ENCODE results near the gene RAB3IL1. TPM values are rescaled to one million over a fixed set of nuclear protein-coding genes. Genes with fewer than 3 reads are reported as not detected.

The RAB3IL1 gene
- total RNA-seq, 1 experiment from 2014 or later: 0.77 TPM

DNA sequence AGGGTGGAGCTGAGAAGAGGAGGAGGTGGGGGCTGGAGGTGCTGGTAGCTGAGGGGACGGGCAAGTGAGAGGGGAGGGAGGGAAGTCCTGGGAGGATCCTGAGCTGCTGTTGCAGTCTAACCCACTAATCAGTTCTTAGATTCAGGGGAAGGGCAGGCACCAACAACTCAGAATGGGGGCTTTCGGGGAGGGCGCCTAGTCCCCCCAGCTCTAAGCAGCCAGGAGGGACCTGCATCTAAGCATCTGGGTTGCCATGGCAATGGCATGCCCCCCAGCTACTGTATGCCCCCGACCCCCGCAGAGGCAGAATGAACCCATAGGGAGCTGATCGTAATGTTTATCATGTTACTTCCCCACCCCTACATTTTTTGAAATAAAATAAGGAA is 50.4 kb downstream of the RAB3IL1 start:
- no peak for DNase-seq
- no peak overlapping the region for H3K27ac ChIP-seq
- H3K36me3 ChIP-seq: no peaks in the 10 kb centered on the region
- peaks cover 3% of the 10 kb centered on the region; the same call in 1 of the 2 replicates for H3K4me1 ChIP-seq
- H3K4me3 ChIP-seq: no peak overlapping the region
- H3K9me3 ChIP-seq (replicated peaks): no peaks in the 10 kb centered on the region
- no peaks in the 10 kb centered on the region for H3K27me3 ChIP-seq

DNA sequence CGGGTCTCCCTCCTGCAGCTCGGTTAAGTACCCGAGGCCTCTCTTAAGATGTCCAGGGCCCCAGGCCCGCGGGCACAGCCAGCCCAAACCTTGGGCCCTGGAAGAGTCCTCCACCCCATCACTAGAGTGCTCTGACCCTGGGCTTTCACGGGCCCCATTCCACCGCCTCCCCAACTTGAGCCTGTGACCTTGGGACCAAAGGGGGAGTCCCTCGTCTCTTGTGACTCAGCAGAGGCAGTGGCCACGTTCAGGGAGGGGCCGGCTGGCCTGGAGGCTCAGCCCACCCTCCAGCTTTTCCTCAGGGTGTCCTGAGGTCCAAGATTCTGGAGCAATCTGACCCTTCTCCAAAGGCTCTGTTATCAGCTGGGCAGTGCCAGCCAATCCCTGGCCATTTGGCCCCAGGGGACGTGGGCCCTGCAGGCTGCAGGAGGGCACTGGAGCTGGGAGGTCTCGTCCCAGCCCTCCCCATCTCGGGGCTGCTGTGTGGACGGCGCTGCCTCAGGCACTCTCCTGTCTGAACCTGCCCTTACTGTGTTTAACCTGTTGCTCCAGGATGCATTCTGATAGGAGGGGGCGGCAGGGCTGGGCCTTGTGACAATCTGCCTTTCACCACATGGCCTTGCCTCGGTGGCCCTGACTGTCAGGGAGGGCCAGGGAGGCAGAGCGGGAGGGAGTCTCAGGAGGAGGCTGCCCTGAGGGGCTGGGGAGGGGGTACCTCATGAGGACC is 51.0 kb downstream of the RAB3IL1 start:
- Histone ChIP-seq H3K27me3 (no peaks in the 10 kb centered on the region), H3K4me1 (peaks cover 3% of the 10 kb centered on the region; the same call in 1 of the 2 replicates), H3K9me3 (replicated peaks) (no peaks in the 10 kb centered on the region), H3K36me3 (no peaks in the 10 kb centered on the region), H3K27ac (no peak overlapping the region), H3K4me3 (no peak overlapping the region)
- DNase-seq: no peak

GRCh38 chr11:61864814-61865775 is 52.3 kb downstream of the RAB3IL1 start:
- no peaks in the 10 kb centered on the region for H3K4me1 ChIP-seq
- H3K36me3 ChIP-seq: no peaks in the 10 kb centered on the region
- no peak for DNase-seq
- H3K27me3 ChIP-seq: no peaks in the 10 kb centered on the region
- H3K9me3 ChIP-seq (replicated peaks): no peaks in the 10 kb centered on the region
- no peak overlapping the region for H3K4me3 ChIP-seq
- no peak overlapping the region for H3K27ac ChIP-seq

- Histone ChIP-seq H3K9me3 (replicated peaks) (no peaks in the 10 kb centered on the region), H3K27me3 (no peaks in the 10 kb centered on the region), H3K27ac (no peak overlapping the region), H3K36me3 (no peaks in the 10 kb centered on the region), H3K4me1 (no peaks in the 10 kb centered on the region), H3K4me3 (no peak overlapping the region)
- DNase-seq: no peak
These were observed 53.8 kb downstream of the RAB3IL1 start for GRCh38 chr11:61863548-61864081.

DNA sequence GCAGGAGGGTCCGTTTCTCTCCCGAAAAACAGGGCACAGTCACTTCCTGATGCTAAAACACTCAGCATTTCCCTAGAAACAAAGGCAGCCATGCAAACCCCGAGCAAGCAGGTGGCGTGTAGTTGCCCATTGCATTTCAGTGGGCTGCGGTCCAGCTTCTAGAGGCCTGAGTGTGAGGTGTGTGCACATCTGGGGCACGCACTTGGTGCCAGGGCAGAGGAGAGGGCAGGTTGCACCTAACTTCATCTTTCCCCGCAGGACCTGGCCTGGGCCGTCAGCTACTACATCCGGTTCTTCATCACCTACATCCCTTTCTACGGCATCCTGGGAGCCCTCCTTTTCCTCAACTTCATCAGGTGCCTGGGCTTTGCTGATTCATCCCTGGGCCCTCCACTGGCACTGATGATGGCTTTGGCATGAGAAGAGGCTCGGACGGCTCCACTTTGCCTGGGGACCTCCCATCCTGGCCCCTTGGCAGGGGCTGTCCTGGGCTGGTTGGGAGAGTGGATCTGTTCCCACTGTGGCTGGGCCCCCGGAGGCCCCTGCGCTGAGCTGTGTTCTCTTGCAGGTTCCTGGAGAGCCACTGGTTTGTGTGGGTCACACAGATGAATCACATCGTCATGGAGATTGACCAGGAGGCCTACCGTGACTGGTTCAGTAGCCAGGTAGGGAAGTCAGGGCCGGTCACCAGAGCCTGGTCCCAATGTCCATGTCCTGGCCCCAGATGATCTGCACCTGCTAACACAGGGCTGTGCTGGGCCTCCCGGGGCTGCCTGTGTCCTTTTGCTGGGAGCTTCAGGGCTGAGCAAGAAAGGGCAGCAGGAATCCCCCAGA is 54.4 kb downstream of the RAB3IL1 start:
- no peaks in the 10 kb centered on the region for H3K4me1 ChIP-seq
- no peak for DNase-seq
- no peaks in the 10 kb centered on the region for H3K27me3 ChIP-seq
- H3K4me3 ChIP-seq: no peak overlapping the region
- H3K27ac ChIP-seq: no peak overlapping the region
- no peaks in the 10 kb centered on the region for H3K36me3 ChIP-seq
- H3K9me3 ChIP-seq (replicated peaks): no peaks in the 10 kb centered on the region

DNA sequence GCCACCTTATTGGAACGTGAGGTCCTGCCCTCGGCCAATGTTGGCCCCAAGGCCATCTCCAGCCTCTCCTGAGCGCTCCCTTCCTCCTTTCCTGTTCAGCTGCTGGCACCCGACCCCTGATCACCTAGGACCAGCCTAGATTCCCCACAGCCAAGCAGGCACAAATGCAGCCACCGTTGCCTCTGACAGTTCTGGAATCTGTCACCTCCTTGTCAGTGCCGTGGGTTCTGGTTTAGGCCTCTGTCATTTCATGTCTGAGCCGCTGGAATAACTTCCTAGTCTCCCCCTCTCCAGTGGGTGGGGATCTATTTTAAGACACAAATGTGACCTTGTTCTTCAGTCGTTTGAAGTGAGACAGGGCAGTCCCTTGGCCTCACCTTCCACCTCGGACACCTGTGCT is 55.7 kb downstream of the RAB3IL1 start:
- DNase-seq: no peak
- no peak overlapping the region for H3K27ac ChIP-seq
- no peaks in the 10 kb centered on the region for H3K4me1 ChIP-seq
- H3K27me3 ChIP-seq: no peaks in the 10 kb centered on the region
- no peaks in the 10 kb centered on the region for H3K36me3 ChIP-seq
- no peak overlapping the region for H3K4me3 ChIP-seq
- H3K9me3 ChIP-seq (replicated peaks): no peaks in the 10 kb centered on the region

GRCh38 chr11:61860054-61860903 is 57.1 kb downstream of the RAB3IL1 start:
- Histone ChIP-seq H3K4me1 (no peaks in the 10 kb centered on the region), H3K36me3 (no peaks in the 10 kb centered on the region), H3K27me3 (no peaks in the 10 kb centered on the region), H3K27ac (no peak overlapping the region), H3K4me3 (no peak overlapping the region), H3K9me3 (replicated peaks) (no peaks in the 10 kb centered on the region)
- DNase-seq: no peak

- H3K27me3 ChIP-seq: no peaks in the 10 kb centered on the region
- H3K36me3 ChIP-seq: no peaks in the 10 kb centered on the region
- H3K4me1 ChIP-seq: no peaks in the 10 kb centered on the region
- no peaks in the 10 kb centered on the region for H3K9me3 ChIP-seq (replicated peaks)
- H3K27ac ChIP-seq: no peak overlapping the region
- DNase-seq: peak; percentile 22 to 32
- H3K4me3 ChIP-seq: no peak overlapping the region
These were observed 61.3 kb downstream of the RAB3IL1 start for GRCh38 chr11:61855939-61856680.

DNA sequence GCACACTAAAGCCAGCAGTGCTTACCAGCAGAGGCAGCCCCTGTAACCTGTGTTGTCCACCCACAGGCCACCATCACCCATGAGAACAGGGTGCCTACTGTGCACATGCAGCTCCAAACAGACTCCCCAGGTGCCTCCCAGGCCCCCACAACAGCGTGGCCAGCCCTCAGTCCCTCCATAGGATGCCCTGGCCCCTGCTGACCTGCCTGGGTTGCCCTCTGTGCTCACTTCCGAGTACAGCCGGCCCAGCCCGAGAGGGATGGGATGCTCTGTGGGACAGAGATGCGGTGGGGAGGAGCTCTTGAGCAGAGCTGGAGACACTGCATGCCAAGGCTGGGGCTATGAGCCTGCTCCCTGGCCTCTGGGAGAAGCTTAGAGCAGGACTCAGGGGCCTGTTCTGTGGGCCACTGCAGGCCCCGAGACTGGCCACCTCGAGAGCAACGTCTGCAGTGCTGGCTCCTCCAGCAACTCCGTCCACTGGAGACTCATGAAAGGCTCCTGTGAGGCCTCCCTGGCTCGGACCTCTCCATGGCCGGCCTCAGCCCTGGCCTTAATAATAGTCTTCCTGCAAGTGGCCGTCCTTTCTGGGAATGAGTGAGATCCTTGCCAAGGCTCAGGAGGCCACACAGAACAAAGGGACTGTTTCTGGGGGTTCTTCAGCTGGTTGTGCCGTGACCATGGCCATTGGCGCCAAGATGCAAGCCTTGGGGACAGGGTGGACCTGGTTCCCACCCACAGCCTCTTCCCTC is 62.2 kb downstream of the RAB3IL1 start:
- Histone ChIP-seq H3K4me3 (no peak overlapping the region), H3K9me3 (replicated peaks) (no peaks in the 10 kb centered on the region), H3K27me3 (no peaks in the 10 kb centered on the region), H3K4me1 (no peaks in the 10 kb centered on the region), H3K36me3 (no peaks in the 10 kb centered on the region), H3K27ac (no peak overlapping the region)
- no peak for DNase-seq

DNA sequence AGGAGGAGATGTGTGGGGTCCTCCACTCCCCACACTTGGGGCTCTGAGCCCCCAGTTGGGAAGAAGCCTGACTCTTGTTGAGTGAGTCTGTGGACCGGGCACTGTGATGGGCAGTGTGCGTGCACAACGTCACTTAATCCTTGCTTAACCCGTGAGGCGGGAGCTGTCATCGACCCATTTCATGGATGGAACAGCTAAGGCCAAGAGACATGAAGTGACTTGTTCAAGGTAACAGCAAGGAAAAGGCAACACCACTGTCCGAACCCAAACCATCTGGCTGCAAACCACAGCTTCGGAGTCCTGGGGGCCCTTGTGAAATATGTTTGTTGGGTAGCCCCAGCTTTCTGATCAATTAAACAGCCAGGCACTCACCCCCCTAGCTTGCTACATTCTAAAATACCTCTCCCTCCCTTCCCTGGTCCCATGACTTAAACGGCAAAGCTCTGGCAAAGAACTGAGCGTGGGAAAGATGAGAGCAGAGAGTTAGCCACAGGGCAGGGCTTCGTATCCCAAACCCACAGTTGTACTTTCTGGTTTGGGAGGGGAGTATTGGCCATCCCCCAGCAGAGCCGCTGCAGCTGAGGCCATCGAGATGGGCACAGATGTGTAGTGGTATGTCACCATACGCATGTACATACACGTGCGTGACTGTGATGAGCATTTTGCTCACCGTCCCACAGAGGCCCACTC is 63.0 kb downstream of the RAB3IL1 start:
- DNase-seq: no peak
- H3K4me1 ChIP-seq: no peaks in the 10 kb centered on the region
- H3K9me3 ChIP-seq (replicated peaks): no peaks in the 10 kb centered on the region
- H3K27ac ChIP-seq: no peak overlapping the region
- H3K36me3 ChIP-seq: no peaks in the 10 kb centered on the region
- H3K27me3 ChIP-seq: no peaks in the 10 kb centered on the region
- no peak overlapping the region for H3K4me3 ChIP-seq

- no peaks in the 10 kb centered on the region for H3K36me3 ChIP-seq
These were observed 63.6 kb downstream of the RAB3IL1 start for GRCh38 chr11:61853698-61854169.

GRCh38 chr11:61851900-61852295 is 65.5 kb downstream of the RAB3IL1 start:
- Histone ChIP-seq H3K36me3 (no peaks in the 10 kb centered on the region), H3K27ac (no peak overlapping the region), H3K4me1 (no peaks in the 10 kb centered on the region), H3K27me3 (no peaks in the 10 kb centered on the region), H3K9me3 (replicated peaks) (no peaks in the 10 kb centered on the region), H3K4me3 (no peak overlapping the region)
- DNase-seq: no peak

More at GRCh38 chr11:61853698-61854169, 63.6 kb downstream of the RAB3IL1 start:
- Histone ChIP-seq H3K27ac (no peak overlapping the region), H3K4me3 (no peak overlapping the region), H3K27me3 (no peaks in the 10 kb centered on the region), H3K9me3 (replicated peaks) (no peaks in the 10 kb centered on the region), H3K4me1 (no peaks in the 10 kb centered on the region)
- DNase-seq: no peak
